ENCODE results near the gene KLHDC4.

DNA sequence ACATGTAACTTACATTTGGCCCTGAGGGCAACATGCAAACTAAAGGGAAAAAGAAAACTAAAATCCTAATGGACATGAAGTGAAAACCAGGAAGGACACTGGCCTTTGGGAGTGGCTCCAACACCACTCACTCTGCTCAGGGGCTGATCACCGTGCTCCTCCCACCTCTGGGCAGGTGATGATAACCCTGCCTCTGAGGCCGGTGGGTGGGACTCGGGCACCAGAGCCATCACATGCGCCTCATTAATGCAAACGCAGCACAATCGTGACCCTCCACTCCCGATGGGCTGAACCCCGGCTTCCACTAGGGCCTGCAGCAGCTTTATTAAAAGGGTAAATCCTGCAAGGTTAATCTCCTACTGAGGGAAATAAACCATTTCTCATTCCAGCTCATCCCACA, 4.7 kb downstream of the KLHDC4 start:
- TF ChIP-seq, protein P1, sequence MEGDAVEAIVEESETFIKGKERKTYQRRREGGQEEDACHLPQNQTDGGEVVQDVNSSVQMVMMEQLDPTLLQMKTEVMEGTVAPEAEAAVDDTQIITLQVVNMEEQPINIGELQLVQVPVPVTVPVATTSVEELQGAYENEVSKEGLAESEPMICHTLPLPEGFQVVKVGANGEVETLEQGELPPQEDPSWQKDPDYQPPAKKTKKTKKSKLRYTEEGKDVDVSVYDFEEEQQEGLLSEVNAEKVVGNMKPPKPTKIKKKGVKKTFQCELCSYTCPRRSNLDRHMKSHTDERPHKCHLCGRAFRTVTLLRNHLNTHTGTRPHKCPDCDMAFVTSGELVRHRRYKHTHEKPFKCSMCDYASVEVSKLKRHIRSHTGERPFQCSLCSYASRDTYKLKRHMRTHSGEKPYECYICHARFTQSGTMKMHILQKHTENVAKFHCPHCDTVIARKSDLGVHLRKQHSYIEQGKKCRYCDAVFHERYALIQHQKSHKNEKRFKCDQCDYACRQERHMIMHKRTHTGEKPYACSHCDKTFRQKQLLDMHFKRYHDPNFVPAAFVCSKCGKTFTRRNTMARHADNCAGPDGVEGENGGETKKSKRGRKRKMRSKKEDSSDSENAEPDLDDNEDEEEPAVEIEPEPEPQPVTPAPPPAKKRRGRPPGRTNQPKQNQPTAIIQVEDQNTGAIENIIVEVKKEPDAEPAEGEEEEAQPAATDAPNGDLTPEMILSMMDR (IDR thresholded peaks at IDR 0.05) = no peak
- TF ChIP-seq JUND (IDR thresholded peaks at IDR 0.05) (no peak), RCOR1 (IDR thresholded peaks at IDR 0.05; ENCODE audit: low read length) (no peak), EZH2phosphoT487 (IDR thresholded peaks at IDR 0.05; ENCODE audit: borderline replicate concordance, low read depth) (no peak), MXI1 (IDR thresholded peaks at IDR 0.05; ENCODE audit: low read depth, low read length) (no peak)

Data from SK-N-SH (cell line).